Activated T-helper 1 cell treated with anti-CD3 and anti-CD28 coated beads, Interleukin-12 subunit alpha, Interleukin-12 subunit beta, Interleukin-2, Interleukin-4 antibody, amounts not matched to agents 30 ng/mL and 10 ng/mL and 1 ng/mL, durations not matched to agents 14 hours and 24 hours and 36 hours (primary cell): ENCODE measurements around the gene CLCA4. TPM values are rescaled to one million over a fixed set of nuclear protein-coding genes. Genes with fewer than 3 reads are reported as not detected.

ENCODE experiments used
- DNase-seq: peaks from one replicate; pipeline ENCODE4 v3.0.0; 2021; ENCODE audit warnings: low spot score
- H3K27ac Mint-ChIP-seq: one replicate; pipeline ENCODE4 v1.8.0; 2021; ENCODE audit warnings: mild to moderate bottlenecking, mixed read lengths
- H3K27me3 Mint-ChIP-seq: one replicate; pipeline ENCODE4 v1.8.0; 2022; ENCODE audit warnings: mild to moderate bottlenecking, moderate library complexity, mixed read lengths; ENCODE audit not compliant: insufficient read depth
- H3K36me3 Mint-ChIP-seq: one replicate; pipeline ENCODE4 v1.8.0; 2021; ENCODE audit warnings: low read depth, mixed read lengths
- H3K4me1 Mint-ChIP-seq: one replicate; pipeline ENCODE4 v1.8.0; 2021; ENCODE audit warnings: low read depth, mixed read lengths
- H3K4me3 Mint-ChIP-seq: one replicate; pipeline ENCODE4 v1.8.0; 2021; ENCODE audit warnings: mild to moderate bottlenecking, moderate library complexity, mixed read lengths
- H3K9me3 Mint-ChIP-seq: one replicate; pipeline ENCODE4 v1.8.0; 2021; ENCODE audit warnings: mixed read lengths
- intact Hi-C: fragments of 100-400 bp; cut with micrococcal nuclease; formaldehyde crosslinking; loops from one replicate; pipeline ENCODE4 v1.15.1; 2024
- total RNA-seq: library from RNA; stranded (reverse); gene quantifications from 2 replicates; pipeline ENCODE4 v1.2.3, GENCODE V29; 2022

The CLCA4 gene
- total RNA-seq, 1 donor from 2014 or later, result not detected

DNA sequence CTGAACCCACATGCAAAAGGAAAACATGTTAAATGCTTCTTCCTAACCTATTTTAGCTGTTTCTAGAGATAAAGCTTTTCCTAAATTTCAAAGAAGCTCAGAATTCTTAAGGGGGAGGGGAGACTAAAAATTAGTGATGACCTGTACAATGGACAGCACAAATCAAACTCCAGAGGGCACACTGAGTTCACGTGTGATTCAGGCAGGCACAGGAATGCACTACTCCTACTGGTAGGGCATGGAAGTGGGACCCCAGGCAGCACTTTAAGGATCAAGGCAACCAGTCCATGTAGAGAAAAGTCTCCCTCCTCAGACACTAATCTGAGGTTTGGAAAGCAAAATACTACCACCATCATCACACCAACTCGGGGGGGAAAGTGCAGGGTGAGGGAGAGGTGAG lies 31.3 kb upstream of the CLCA4 start:
- H3K27ac Mint-ChIP-seq, result no peak overlapping the region
- no peaks in the 10 kb centered on the region for H3K36me3 Mint-ChIP-seq
- no peaks in the 10 kb centered on the region for H3K4me1 Mint-ChIP-seq
- no peaks in the 10 kb centered on the region for H3K9me3 Mint-ChIP-seq
- intact Hi-C loops, result no loop called here
- no peak overlapping the region for H3K4me3 Mint-ChIP-seq
- peaks cover 6% of the 10 kb centered on the region for H3K27me3 Mint-ChIP-seq
- DNase-seq, result no peak

DNA sequence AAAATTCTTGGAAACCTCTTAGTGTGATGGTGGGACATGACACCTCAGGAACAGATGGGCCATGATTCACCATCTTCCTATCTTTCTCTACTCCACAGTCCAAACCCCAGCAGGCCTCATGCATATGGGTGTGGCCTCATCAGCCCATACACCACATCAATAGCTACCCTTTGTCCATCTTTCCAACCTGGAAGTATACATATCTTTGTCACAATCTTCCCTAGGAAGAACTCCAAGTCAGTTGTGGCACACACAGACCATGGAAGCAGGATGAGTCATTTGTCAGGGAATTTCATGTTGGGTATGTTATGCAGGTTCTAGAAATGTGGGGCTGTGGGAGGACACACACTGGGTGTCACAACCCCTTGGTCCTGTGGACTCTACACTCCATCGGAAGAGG lies 30.5 kb upstream of the CLCA4 start:
- Mint-ChIP-seq H3K4me3 (no peak overlapping the region), H3K4me1 (no peaks in the 10 kb centered on the region), H3K27ac (no peak overlapping the region), H3K9me3 (no peaks in the 10 kb centered on the region), H3K36me3 (no peaks in the 10 kb centered on the region), H3K27me3 (peaks cover 6% of the 10 kb centered on the region)
- no peak for DNase-seq
- intact Hi-C loops, result no loop called here

GRCh38 chr1:86517336-86517735 lies 29.5 kb upstream of the CLCA4 start:
- intact Hi-C loops, result no loop called here
- DNase-seq, result no peak
- Mint-ChIP-seq H3K36me3 (no peaks in the 10 kb centered on the region), H3K4me3 (no peak overlapping the region), H3K4me1 (no peaks in the 10 kb centered on the region), H3K27ac (no peak overlapping the region), H3K9me3 (no peaks in the 10 kb centered on the region), H3K27me3 (peaks cover 3% of the 10 kb centered on the region)

DNA sequence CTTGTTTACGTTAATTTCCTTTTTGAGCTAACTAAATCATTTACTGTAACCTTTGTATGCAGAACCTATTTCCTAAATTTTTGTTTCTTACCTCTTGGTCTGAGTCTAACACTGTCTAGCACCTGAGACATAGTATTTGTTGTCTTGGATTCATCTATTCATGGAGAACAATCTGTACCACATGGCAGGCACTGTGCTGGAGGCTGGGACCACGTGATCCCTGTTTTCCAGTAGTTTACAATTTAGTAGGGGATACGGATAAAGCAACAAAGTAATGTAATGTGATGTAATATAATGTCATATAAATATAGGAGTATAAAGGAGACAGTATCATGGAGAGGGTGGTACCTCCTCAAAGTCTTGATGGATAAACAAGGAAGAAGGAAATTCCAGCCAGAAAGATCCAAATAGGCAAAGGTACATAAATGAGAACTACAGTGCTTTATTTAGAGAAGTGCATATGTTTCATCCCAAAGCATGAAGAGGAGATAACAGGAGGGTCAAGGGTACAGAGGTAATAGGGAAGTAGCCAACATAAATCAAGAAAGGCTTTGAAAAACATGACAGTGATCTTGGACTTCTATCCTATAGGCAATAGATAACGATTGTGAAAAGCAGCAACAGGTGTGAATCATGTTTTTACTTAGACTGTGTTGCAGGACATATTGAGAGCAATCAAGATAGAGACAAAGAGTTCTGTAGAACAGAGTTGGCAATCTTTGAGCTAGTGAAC lies 25.9 kb upstream of the CLCA4 start:
- H3K4me1 Mint-ChIP-seq, result no peaks in the 10 kb centered on the region

DNA sequence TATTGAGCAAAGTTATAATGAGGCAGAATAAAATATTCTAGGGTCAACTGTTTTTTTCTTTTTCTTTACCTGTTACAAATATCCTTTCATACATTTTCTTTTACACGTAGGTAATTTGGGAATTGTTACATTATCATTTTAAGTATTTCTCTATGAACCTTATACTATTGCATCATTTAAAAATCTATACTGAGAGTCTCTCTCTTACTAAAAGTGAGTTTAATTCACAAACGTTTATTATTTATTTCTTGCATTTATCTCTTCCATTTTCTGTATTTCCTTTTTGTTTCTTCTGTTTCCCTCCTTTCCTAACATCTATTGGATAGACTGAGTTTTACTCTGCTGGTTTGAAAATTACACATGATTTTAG lies 25.4 kb upstream of the CLCA4 start:
- Mint-ChIP-seq H3K36me3 (no peaks in the 10 kb centered on the region), H3K27me3 (peaks cover 3% of the 10 kb centered on the region), H3K4me1 (no peaks in the 10 kb centered on the region), H3K9me3 (no peaks in the 10 kb centered on the region), H3K27ac (no peak overlapping the region), H3K4me3 (no peak overlapping the region)
- no peak for DNase-seq
- intact Hi-C loops, result no loop called here

More for the DNA sequence above, 25.9 kb upstream of the CLCA4 start:
- Mint-ChIP-seq H3K4me3 (no peak overlapping the region), H3K27me3 (peaks cover 3% of the 10 kb centered on the region), H3K36me3 (no peaks in the 10 kb centered on the region), H3K9me3 (no peaks in the 10 kb centered on the region), H3K27ac (no peak overlapping the region)
- intact Hi-C loops, result no loop called here
- DNase-seq, result no peak

DNA sequence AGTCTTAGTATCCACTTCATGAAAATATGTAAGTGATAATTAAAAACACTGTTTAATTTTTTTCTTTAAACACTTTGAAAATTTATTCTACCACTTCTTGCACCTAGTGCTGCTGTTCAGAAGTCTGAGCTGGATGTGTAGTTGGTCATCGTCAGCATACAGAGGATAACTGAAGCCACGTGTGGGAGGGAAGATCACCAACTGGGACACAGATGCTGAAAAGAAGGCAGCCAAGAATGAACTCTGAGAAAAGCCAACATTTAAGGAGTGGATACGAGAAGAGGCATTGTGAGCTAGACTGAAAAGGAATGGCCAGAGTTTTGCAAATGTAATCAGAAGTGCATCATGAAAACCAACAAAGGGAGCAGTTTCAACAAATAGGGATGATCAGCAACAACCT lies 24.6 kb upstream of the CLCA4 start:
- peaks cover 3% of the 10 kb centered on the region for H3K27me3 Mint-ChIP-seq
- no peaks in the 10 kb centered on the region for H3K9me3 Mint-ChIP-seq

DNA sequence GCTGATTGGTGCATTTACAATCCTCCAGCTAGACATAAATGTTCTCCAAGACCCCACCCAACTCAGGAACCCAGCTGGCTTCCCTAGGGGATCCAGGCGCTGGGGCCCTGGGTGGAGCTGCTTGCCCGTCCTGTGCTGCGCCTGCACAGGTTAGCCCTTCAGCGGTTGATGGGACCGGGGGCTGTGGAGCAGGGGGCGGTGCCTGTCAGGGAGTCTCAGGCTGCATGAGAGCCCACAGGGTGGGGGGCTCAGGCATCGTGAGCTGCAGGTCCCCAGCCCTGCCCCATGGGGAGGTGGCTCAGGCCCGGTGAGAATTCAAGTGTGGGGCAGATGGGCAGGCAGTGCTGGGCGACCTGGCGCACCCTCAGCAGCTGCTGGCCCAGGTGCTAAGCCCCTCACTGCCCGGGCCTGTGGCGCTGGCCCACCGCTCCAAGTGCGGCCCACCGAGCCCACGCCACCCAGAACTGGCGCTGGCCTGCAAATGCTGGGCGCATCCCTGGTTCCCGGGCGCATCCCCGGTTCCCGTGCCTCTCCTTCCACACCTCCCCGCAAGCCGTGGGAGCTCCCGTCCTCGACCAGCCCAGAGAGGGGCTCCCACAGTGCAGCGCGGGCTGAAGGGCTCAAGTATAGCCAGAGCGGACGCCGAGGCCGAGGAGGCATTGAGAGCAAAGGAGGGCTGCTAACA lies 23.1 kb upstream of the CLCA4 start:
- intact Hi-C loops, result no loop called here

More for the DNA sequence above, 24.6 kb upstream of the CLCA4 start:
- H3K27ac Mint-ChIP-seq, result no peak overlapping the region
- H3K4me3 Mint-ChIP-seq, result no peak overlapping the region
- no peak for DNase-seq
- intact Hi-C loops, result no loop called here
- no peaks in the 10 kb centered on the region for H3K36me3 Mint-ChIP-seq
- H3K4me1 Mint-ChIP-seq, result no peaks in the 10 kb centered on the region

DNA sequence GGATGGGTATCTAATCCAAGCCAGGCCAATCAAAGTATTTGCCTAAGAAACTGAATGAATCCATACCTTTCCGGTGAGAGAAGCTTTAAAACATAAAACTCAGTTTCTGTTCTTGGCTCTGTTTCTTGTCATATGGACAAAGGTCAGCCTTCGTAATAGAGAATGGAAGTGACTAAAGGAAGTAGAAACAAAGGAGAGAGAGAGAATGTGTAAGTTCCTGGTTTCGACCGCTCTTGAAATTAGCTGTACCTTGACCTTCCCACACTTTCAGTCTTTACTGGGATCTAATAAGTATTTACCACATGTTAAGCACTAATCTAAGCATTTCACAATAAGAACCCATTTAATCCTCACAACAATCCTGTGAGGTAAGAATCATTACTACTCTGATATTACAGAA lies 19.6 kb upstream of the CLCA4 start:
- Mint-ChIP-seq H3K9me3 (no peaks in the 10 kb centered on the region), H3K27ac (no peak overlapping the region)

More for the DNA sequence above, 23.1 kb upstream of the CLCA4 start:
- Mint-ChIP-seq H3K36me3 (no peaks in the 10 kb centered on the region), H3K4me3 (no peak overlapping the region), H3K4me1 (no peaks in the 10 kb centered on the region), H3K27me3 (peaks cover 3% of the 10 kb centered on the region), H3K9me3 (no peaks in the 10 kb centered on the region), H3K27ac (no peak overlapping the region)
- no peak for DNase-seq

DNA sequence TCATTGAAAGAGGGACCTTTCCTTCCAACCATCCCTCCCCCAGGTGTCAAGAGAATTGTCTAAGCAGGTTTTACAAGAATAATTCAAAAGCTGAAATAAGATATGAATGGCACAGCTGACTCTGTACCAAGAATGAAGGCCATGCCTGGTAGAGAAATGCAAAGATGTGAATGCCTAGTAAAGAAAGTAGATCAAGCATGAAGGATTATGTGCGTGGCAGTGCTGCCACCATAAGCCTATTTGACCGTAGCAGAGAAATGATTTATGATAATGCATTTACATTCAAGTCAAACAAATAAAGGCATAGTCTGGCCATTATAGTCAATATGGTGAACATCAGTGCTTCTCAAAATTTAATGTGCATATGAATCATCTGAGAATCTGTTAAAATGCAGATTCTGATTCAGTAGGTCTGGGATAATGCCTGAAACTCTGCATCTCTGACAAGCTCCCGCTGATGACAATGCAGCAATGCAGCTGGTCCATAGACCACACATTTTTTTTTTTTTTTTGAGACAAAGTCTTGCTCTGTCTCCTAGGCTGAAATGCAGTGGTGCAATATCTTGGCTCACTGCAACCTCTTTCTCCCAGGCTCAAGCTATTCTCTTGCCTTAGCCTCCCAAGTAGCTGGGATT lies 16.6 kb upstream of the CLCA4 start:
- H3K4me1 Mint-ChIP-seq, result no peaks in the 10 kb centered on the region
- intact Hi-C loops, result no loop called here
- no peak for DNase-seq

More for the DNA sequence above, 19.6 kb upstream of the CLCA4 start:
- H3K36me3 Mint-ChIP-seq, result no peaks in the 10 kb centered on the region
- no peaks in the 10 kb centered on the region for H3K4me1 Mint-ChIP-seq
- DNase-seq, result no peak
- no peaks in the 10 kb centered on the region for H3K27me3 Mint-ChIP-seq
- intact Hi-C loops, result no loop called here
- no peak overlapping the region for H3K4me3 Mint-ChIP-seq

DNA sequence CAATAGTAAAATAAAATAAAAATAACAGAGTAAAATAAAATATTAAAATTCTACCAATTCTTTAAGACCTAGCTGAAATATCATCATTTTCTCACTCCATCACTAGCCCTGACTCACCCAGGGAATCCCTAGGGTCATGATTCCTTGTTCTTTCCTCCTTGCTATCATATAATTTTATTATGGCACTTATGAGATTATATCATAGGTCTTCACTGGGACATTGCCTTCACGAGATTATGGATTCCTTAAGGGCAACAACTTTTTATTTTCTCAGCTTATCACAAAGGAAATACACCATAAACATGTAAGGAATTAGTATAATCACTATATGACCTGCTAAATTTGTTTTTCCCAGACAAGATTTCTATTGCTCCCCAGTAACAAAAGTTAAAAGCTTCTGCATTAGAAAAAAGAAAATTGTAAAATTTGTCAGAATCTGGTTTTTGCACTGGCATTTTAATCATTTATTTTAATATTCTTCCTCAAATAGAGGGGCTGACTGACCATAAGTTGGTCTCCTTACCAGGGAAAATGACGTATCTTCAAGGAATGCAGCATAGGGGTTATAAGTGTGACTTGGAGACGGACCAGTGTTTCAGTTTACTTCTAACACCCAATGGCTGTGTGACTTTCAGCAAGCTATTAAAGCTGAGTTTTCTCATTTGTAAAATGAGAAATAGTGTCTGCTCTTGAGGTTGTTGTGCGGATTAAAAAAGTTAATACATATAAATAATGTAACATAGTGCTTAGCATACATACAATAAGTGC lies 8.8 kb upstream of the CLCA4 start:
- H3K9me3 Mint-ChIP-seq, result no peaks in the 10 kb centered on the region
- H3K4me1 Mint-ChIP-seq, result no peaks in the 10 kb centered on the region
- intact Hi-C loops, result no loop called here
- no peak overlapping the region for H3K4me3 Mint-ChIP-seq
- H3K27ac Mint-ChIP-seq, result no peak overlapping the region
- H3K27me3 Mint-ChIP-seq, result peaks cover 9% of the 10 kb centered on the region
- no peaks in the 10 kb centered on the region for H3K36me3 Mint-ChIP-seq
- no peak for DNase-seq

More for the DNA sequence above, 16.6 kb upstream of the CLCA4 start:
- no peak overlapping the region for H3K4me3 Mint-ChIP-seq
- peaks cover 6% of the 10 kb centered on the region for H3K27me3 Mint-ChIP-seq
- no peaks in the 10 kb centered on the region for H3K36me3 Mint-ChIP-seq
- no peaks in the 10 kb centered on the region for H3K9me3 Mint-ChIP-seq
- no peak overlapping the region for H3K27ac Mint-ChIP-seq

GRCh38 chr1:86538775-86539174 lies 8.1 kb upstream of the CLCA4 start:
- no peaks in the 10 kb centered on the region for H3K36me3 Mint-ChIP-seq
- peaks cover 9% of the 10 kb centered on the region for H3K27me3 Mint-ChIP-seq
- no peaks in the 10 kb centered on the region for H3K9me3 Mint-ChIP-seq
- H3K4me1 Mint-ChIP-seq, result no peaks in the 10 kb centered on the region
- intact Hi-C loops, result no loop called here
- H3K27ac Mint-ChIP-seq, result no peak overlapping the region
- DNase-seq, result no peak
- H3K4me3 Mint-ChIP-seq, result no peak overlapping the region

- Mint-ChIP-seq H3K4me1 (no peaks in the 10 kb centered on the region), H3K27me3 (peaks cover 2% of the 10 kb centered on the region), H3K27ac (no peak overlapping the region), H3K9me3 (no peaks in the 10 kb centered on the region), H3K4me3 (no peak overlapping the region), H3K36me3 (no peaks in the 10 kb centered on the region)
- intact Hi-C loops, result no loop called here
- DNase-seq, result no peak
These were observed 5.0 kb upstream of the CLCA4 start for GRCh38 chr1:86541859-86542258.

DNA sequence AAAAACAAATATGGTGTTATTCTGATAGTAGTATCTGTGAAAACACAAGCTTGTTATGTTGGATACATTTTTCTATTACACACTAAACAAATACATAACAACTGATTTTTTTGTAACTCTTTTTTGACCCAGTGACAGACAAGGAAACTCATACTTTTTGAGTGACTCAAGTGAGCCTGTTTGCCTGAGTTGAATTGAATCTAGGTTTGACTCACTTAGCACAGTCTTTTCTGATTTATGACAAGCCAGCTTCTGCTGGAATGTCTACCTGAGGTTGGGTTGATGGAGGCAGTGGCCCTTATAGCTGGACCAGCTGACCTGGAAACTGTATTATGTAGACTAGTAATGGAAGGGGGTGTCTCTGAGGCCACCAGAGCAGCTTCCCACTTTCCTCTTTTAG lies 4.2 kb upstream of the CLCA4 start:
- Mint-ChIP-seq H3K9me3 (no peaks in the 10 kb centered on the region), H3K4me3 (no peak overlapping the region)
- intact Hi-C loops, result no loop called here

More for the DNA sequence above, 4.2 kb upstream of the CLCA4 start:
- Mint-ChIP-seq H3K27ac (no peak overlapping the region), H3K4me1 (no peaks in the 10 kb centered on the region), H3K36me3 (no peaks in the 10 kb centered on the region), H3K27me3 (peaks cover 2% of the 10 kb centered on the region)
- DNase-seq, result no peak
